Ovary (tissue), 3 donors: Measurements from ENCODE around the gene TMEM184A.

Experiments used
- POLR2A ChIP-seq: fragments of 450-650 bp; IDR thresholded peaks from one replicate; pipeline ENCODE4 v1.6.1; 2017; ENCODE audit warnings: antibody characterized with exemption, mild to moderate bottlenecking, moderate library complexity
- TF ChIP-seq, protein P1 (sequence below), 3 donors: fragments of 450-650 bp in 2 of 3; fragments of 200-600 bp in 1 of 3; IDR thresholded peaks; one replicate each; pipeline versions ENCODE4 v1.5.1 to v1.8.0; 2016 to 2022; ENCODE audit warnings: antibody characterized with exemption in 3 of 3, mild to moderate bottlenecking in 1 of 3
- donor health status: DM: no; HTN: no; CAD: no.

GRCh38 chr7:1531979-1532455 lies 24.0 kb downstream of the TMEM184A start:
- TF ChIP-seq, protein P1, sequence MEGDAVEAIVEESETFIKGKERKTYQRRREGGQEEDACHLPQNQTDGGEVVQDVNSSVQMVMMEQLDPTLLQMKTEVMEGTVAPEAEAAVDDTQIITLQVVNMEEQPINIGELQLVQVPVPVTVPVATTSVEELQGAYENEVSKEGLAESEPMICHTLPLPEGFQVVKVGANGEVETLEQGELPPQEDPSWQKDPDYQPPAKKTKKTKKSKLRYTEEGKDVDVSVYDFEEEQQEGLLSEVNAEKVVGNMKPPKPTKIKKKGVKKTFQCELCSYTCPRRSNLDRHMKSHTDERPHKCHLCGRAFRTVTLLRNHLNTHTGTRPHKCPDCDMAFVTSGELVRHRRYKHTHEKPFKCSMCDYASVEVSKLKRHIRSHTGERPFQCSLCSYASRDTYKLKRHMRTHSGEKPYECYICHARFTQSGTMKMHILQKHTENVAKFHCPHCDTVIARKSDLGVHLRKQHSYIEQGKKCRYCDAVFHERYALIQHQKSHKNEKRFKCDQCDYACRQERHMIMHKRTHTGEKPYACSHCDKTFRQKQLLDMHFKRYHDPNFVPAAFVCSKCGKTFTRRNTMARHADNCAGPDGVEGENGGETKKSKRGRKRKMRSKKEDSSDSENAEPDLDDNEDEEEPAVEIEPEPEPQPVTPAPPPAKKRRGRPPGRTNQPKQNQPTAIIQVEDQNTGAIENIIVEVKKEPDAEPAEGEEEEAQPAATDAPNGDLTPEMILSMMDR (IDR thresholded peaks at IDR 0.05): no peak
- no peak for TF ChIP-seq POLR2A
